ENCODE measurements around the gene SEMA5B. TPM values are rescaled to one million over a fixed set of nuclear protein-coding genes. Genes with fewer than 3 reads are reported as not detected.

The SEMA5B gene
- total RNA-seq, 4 donors from 2014 or later, result 0.29 to 25.4 (median 4.5) TPM; not detected in 1

- intact Hi-C loops (cut with DNase I; ENCODE audit: low total_unique reads), result no loop called here
- Histone ChIP-seq H3K4me3 (no peak overlapping the region), H3K36me3 (no peaks in the 10 kb centered on the region), H3K27me3 (no peaks in the 10 kb centered on the region), H3K27ac (peak overlapping the region in 1 of 2 donors; percentile 7), H3K4me1 (peaks cover 0 to 13% of the 10 kb centered on the region in 2 donors), H3K9me3 (no peaks in the 10 kb centered on the region)
- TF ChIP-seq, protein P1, sequence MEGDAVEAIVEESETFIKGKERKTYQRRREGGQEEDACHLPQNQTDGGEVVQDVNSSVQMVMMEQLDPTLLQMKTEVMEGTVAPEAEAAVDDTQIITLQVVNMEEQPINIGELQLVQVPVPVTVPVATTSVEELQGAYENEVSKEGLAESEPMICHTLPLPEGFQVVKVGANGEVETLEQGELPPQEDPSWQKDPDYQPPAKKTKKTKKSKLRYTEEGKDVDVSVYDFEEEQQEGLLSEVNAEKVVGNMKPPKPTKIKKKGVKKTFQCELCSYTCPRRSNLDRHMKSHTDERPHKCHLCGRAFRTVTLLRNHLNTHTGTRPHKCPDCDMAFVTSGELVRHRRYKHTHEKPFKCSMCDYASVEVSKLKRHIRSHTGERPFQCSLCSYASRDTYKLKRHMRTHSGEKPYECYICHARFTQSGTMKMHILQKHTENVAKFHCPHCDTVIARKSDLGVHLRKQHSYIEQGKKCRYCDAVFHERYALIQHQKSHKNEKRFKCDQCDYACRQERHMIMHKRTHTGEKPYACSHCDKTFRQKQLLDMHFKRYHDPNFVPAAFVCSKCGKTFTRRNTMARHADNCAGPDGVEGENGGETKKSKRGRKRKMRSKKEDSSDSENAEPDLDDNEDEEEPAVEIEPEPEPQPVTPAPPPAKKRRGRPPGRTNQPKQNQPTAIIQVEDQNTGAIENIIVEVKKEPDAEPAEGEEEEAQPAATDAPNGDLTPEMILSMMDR (IDR thresholded peaks at IDR 0.05), result no peak
- TF ChIP-seq POLR2A (IDR thresholded peaks at IDR 0.05), result no peak
- no peak for DNase-seq
These were observed 70.7 kb downstream of the SEMA5B start for GRCh38 chr3:122956693-122957455.

DNA sequence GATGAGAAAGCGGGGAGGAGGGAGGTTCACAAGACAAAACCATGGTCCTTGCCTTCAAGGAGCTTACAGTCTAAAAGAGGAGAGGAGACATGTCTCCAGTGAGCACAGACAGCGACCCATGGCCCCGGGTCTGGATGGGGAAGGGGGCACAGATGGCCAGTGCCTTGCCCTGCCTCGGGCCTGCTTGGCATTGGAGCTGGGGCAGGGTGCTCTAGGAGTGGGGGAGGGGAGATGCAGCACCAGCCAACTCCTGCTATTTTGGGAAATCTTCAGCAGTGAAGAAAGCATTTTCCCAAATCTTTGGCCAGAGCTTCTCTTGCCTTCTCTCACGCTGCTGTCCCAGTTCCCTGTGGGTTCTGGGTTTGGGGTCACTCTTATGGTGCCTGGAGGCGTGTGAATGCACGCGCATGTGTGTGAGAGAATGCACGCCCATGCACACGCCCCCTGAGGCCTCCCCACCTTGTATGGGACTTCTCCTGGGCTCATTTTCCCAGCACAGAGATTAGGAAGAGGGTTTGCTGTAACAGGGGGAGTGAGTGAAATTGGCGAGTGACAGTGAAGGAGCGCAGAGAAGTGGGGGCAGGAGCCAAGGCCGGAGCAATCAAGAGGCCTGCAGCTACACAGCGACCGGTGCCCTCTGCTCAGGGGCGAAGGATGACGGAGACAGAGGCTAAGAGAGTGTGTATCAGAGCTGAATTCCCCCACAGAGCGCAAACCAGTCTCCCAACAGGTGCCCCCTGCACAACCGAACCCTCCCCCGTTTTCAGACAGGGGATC, 71.5 kb downstream of the SEMA5B start:
- H3K4me1 ChIP-seq, result peaks cover 0 to 13% of the 10 kb centered on the region in 2 donors
- no peak overlapping the region for H3K27ac ChIP-seq
- H3K4me3 ChIP-seq, result no peak overlapping the region
- H3K27me3 ChIP-seq, result no peaks in the 10 kb centered on the region
- TF ChIP-seq, protein P1 (IDR thresholded peaks at IDR 0.05), result no peak
- no peak for TF ChIP-seq POLR2A (IDR thresholded peaks at IDR 0.05)
- H3K36me3 ChIP-seq, result no peaks in the 10 kb centered on the region
- intact Hi-C loops (cut with DNase I; ENCODE audit: low total_unique reads), result no loop called here
- DNase-seq, result no peak
- H3K9me3 ChIP-seq, result no peaks in the 10 kb centered on the region

DNA sequence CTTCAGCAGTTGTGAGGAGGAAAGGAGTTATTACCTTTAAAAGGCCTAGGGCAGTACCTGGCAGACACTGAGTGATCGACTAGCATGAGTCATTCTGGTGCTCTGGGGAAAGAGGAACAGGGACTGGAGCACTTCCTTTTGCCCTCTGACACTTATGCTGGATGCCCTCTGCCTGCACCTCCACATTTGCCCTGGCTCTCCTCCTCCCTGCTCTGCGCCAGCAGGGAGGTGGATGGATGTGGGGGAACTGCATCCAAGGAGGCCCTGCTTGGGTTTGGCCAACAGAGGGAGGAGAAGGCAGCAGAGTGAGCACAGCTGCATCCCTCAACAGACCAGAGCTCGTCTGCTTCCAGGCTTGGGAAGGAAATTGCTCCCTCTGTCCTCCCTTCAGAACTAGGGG, 75.0 kb downstream of the SEMA5B start:
- Histone ChIP-seq H3K4me1 (no peaks in the 10 kb centered on the region), H3K27me3 (no peaks in the 10 kb centered on the region)
- no peak for DNase-seq

DNA sequence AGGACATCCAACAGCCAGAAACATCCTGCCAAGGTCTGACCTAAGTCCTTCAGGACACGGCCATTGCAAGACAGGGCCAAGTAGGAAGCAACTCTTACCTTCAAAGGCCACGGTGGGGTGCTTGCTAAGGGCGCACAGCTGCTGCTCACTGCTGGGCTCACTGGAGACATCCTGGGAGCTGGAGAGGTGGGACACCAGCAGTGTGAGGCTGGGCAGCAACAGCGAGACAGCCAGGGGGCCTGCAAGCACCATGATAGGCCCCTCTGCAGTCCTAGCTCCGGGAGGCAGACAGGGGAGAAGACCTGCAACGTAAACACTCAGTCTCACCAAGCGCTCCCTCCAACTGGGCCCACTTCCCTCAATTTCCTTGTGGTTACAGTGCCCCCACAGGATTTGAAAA, 79.2 kb downstream of the SEMA5B start:
- intact Hi-C loops (cut with DNase I; ENCODE audit: low total_unique reads), result loop anchor here (10.0 kb wide), 1 partner anchor 76 kb away; the partner anchor contains the start of gene SEMA5B
- H3K9me3 ChIP-seq, result no peaks in the 10 kb centered on the region
- peak overlapping the region in 1 of 2 donors; percentile 37 for H3K27ac ChIP-seq
- TF ChIP-seq, protein P1 (IDR thresholded peaks at IDR 0.05), result no peak
- TF ChIP-seq POLR2A (IDR thresholded peaks at IDR 0.05), result no peak
- H3K4me1 ChIP-seq, result no peaks in the 10 kb centered on the region
- H3K36me3 ChIP-seq, result no peaks in the 10 kb centered on the region
- no peak for DNase-seq
- H3K27me3 ChIP-seq, result no peaks in the 10 kb centered on the region
- no peak overlapping the region for H3K4me3 ChIP-seq

More for the DNA sequence above, 75.0 kb downstream of the SEMA5B start:
- no peak overlapping the region for H3K27ac ChIP-seq
- TF ChIP-seq POLR2A (IDR thresholded peaks at IDR 0.05), result no peak
- TF ChIP-seq, protein P1 (IDR thresholded peaks at IDR 0.05), result peak in 1 of 4 experiments; percentile 29
- no peaks in the 10 kb centered on the region for H3K36me3 ChIP-seq
- H3K4me3 ChIP-seq, result no peak overlapping the region
- H3K9me3 ChIP-seq, result no peaks in the 10 kb centered on the region
- intact Hi-C loops (cut with DNase I; ENCODE audit: low total_unique reads), result no loop called here

DNA sequence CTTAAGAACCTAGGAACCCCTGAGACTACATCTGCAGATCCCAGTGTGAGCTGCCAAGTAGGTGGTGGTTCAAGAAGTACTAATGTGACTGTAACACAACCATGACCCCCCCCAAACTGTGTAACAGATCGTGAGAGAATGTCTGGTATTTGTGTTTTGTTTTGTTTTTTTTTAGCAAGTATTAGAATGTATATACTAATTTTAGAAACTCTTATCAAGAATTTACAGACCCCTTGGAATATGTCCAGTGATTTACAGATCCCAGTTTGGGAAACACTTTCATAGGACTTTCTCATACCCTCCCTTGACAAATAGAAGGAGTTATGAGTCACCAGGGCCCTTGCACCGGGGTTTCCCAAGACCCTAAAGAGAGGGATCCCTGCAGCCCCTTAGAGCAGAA, 79.8 kb downstream of the SEMA5B start:
- no peak for TF ChIP-seq POLR2A (IDR thresholded peaks at IDR 0.05)
- H3K27ac ChIP-seq, result peak overlapping the region in 1 of 2 donors; percentile 37
- no peaks in the 10 kb centered on the region for H3K4me1 ChIP-seq
- intact Hi-C loops (cut with DNase I; ENCODE audit: low total_unique reads), result loop anchor here (10.0 kb wide), 1 partner anchor 77 kb away; the partner anchor contains the start of gene SEMA5B
- no peaks in the 10 kb centered on the region for H3K9me3 ChIP-seq
- H3K36me3 ChIP-seq, result no peaks in the 10 kb centered on the region
- DNase-seq, result no peak
- no peaks in the 10 kb centered on the region for H3K27me3 ChIP-seq
- H3K4me3 ChIP-seq, result no peak overlapping the region

Measured in uterus (tissue), 4 donors.